ENCODE measurements around the gene DDX23.

DDX23 gene

DNA sequence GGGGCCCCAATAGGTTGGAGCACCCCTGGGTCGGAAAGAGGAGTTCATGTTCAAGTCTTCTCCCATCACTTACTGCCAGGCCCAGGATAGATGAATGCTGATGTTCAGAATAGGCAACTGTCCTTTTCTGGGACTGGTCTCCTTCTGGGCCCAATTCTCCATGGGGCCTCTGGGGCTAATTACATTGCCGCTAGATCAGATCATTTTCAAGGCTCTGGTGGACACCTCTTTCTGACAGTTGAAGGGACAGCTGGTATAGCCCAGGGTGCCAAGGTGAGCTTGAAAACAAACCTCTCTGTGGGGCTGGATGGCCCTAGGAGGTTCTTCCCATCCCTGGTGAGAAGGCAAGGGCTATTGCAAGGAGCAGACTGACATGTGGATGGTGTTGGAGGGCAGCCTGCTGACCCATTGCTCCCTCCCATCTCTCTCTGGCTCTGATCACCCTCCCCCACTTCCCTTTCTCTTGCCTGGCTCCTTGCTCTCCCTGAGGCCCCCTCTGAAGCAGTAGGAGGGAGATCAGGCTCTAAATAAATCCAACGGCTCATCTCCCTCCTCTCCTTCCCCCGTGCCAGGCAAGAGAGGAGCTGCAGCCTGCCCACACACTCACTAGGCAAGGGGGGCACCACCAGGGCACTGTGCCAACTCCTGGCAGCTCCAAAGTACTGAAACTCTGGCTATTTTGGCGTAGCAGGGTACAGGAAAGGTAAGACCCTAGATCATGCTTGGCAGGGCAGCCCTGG lies 31.8 kb downstream of the DDX23 start:
- H3K27ac ChIP-seq (ENCODE audit: low read depth, low read length, poor library complexity, severe bottlenecking) = no peak overlapping the region
- no peaks in the 10 kb centered on the region for H3K27me3 ChIP-seq (ENCODE audit: insufficient read depth, low read length)
- no peak overlapping the region for H3K9ac ChIP-seq (ENCODE audit: low read length)
- peaks cover 8% of the 10 kb centered on the region for H3K4me1 ChIP-seq (ENCODE audit: insufficient read depth, low read length, severe bottlenecking)
- no peak for TF ChIP-seq EZH2 (IDR thresholded peaks at IDR 0.05; ENCODE audit: borderline replicate concordance, low read length)
- TF ChIP-seq, protein P1, sequence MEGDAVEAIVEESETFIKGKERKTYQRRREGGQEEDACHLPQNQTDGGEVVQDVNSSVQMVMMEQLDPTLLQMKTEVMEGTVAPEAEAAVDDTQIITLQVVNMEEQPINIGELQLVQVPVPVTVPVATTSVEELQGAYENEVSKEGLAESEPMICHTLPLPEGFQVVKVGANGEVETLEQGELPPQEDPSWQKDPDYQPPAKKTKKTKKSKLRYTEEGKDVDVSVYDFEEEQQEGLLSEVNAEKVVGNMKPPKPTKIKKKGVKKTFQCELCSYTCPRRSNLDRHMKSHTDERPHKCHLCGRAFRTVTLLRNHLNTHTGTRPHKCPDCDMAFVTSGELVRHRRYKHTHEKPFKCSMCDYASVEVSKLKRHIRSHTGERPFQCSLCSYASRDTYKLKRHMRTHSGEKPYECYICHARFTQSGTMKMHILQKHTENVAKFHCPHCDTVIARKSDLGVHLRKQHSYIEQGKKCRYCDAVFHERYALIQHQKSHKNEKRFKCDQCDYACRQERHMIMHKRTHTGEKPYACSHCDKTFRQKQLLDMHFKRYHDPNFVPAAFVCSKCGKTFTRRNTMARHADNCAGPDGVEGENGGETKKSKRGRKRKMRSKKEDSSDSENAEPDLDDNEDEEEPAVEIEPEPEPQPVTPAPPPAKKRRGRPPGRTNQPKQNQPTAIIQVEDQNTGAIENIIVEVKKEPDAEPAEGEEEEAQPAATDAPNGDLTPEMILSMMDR (IDR thresholded peaks at IDR 0.05; ENCODE audit: low read length) = no peak
- no peak overlapping the region for H3K4me2 ChIP-seq (ENCODE audit: low read length)
- H3K79me2 ChIP-seq (ENCODE audit: insufficient read depth, low read length) = no peaks in the 10 kb centered on the region
- H3F3A ChIP-seq (ENCODE audit: insufficient read depth, low read length) = peaks cover 5% of the 10 kb centered on the region; the same call in 1 of the 2 replicates
- H3K4me3 ChIP-seq (ENCODE audit: low read depth, low read length, poor library complexity, severe bottlenecking) = no peak overlapping the region
- no peaks in the 10 kb centered on the region for H3K9me3 ChIP-seq (ENCODE audit: low read length)
- H3K36me3 ChIP-seq (ENCODE audit: insufficient read depth, low read length) = no peaks in the 10 kb centered on the region
- H3K9me2 ChIP-seq (ENCODE audit: low read depth, low read length) = no peaks in the 10 kb centered on the region
- no peaks in the 10 kb centered on the region for H4K20me1 ChIP-seq (ENCODE audit: insufficient read depth, low read length)
- no peak overlapping the region for H2AFZ ChIP-seq (ENCODE audit: low read length)

DNA sequence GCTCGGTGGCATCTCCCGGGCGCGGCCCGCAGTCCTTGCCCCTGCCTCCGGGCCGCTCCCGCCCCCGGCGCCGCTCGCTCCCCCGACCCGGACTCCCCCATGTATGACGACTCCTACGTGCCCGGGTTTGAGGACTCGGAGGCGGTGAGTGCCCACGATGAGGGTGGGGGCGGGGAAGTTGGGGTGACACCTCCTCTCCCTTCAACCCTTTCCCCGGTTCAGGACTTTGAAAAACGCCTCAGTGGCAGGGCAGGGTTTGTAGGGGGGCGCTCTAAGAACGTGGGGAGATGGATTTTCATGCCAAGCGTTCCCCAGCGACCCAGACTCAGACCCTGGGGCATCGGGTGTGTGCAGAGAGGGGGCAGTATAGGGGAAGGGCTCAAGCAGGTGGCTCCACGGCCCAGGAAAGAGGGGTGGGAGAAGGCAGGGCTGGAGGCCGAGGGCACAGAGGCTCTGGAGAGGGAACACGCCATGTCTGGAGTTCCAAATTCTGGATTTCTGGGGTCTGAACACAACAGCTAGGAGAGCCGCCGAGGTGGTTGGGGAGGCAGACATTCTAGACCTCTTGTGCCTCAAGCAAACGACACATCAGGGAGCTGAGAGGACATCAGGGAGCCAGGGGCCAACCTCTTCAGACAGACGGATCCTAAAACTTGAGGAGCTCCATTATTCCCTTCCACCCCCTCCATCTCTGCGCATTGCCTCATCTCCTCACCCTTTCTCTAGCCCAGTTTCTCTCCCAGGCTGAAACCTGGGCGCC lies 33.0 kb downstream of the DDX23 start:
- no peaks in the 10 kb centered on the region for H3K79me2 ChIP-seq (ENCODE audit: insufficient read depth, low read length)
- H3K9ac ChIP-seq (ENCODE audit: low read length) = peak overlapping the region; percentile 54; the same call in 1 of the 2 replicates
- H3K4me1 ChIP-seq (ENCODE audit: insufficient read depth, low read length, severe bottlenecking) = peaks cover 14% of the 10 kb centered on the region
- no peaks in the 10 kb centered on the region for H4K20me1 ChIP-seq (ENCODE audit: insufficient read depth, low read length)
- TF ChIP-seq, protein P1 (IDR thresholded peaks at IDR 0.05; ENCODE audit: low read length) = peak; percentile 95
- no peak for TF ChIP-seq EZH2 (IDR thresholded peaks at IDR 0.05; ENCODE audit: borderline replicate concordance, low read length)
- H3K4me2 ChIP-seq (ENCODE audit: low read length) = peak overlapping the region; percentile 79
- H3K27me3 ChIP-seq (ENCODE audit: insufficient read depth, low read length) = no peaks in the 10 kb centered on the region
- no peak overlapping the region for H3K27ac ChIP-seq (ENCODE audit: low read depth, low read length, poor library complexity, severe bottlenecking)
- H2AFZ ChIP-seq (ENCODE audit: low read length) = no peak overlapping the region
- no peaks in the 10 kb centered on the region for H3K9me2 ChIP-seq (ENCODE audit: low read depth, low read length)
- peak overlapping the region; percentile 62 for H3K4me3 ChIP-seq (ENCODE audit: low read depth, low read length, poor library complexity, severe bottlenecking)
- H3K36me3 ChIP-seq (ENCODE audit: insufficient read depth, low read length) = no peaks in the 10 kb centered on the region
- no peaks in the 10 kb centered on the region for H3K9me3 ChIP-seq (ENCODE audit: low read length)
- peaks cover 5% of the 10 kb centered on the region; the same call in 1 of the 2 replicates for H3F3A ChIP-seq (ENCODE audit: insufficient read depth, low read length)

GRCh38 chr12:48817873-48818830 lies 33.8 kb downstream of the DDX23 start, which contains the start of gene CACNB3:
CACNB3 (plus strand) TSS chr12:48818496; CDS start chr12:48818930, 434 bp downstream.
- Histone ChIP-seq H2AFZ (ENCODE audit: low read length) (no peak within 1 kb of the TSS), H3K4me2 (ENCODE audit: low read length) (peak within 1 kb of the TSS; percentile 79), H3K9me3 (ENCODE audit: low read length) (no peaks in the 10 kb centered on the region), H3K27me3 (ENCODE audit: insufficient read depth, low read length) (no peaks in the 10 kb centered on the region), H3K4me1 (ENCODE audit: insufficient read depth, low read length, severe bottlenecking) (peaks cover 16% of the 10 kb centered on the region), H3K36me3 (ENCODE audit: insufficient read depth, low read length) (no peaks in the 10 kb centered on the region), H4K20me1 (ENCODE audit: insufficient read depth, low read length) (no peaks in the 10 kb centered on the region), H3K79me2 (ENCODE audit: insufficient read depth, low read length) (no peaks in the 10 kb centered on the region), H3K27ac (ENCODE audit: low read depth, low read length, poor library complexity, severe bottlenecking) (no peak within 1 kb of the TSS), H3K9ac (ENCODE audit: low read length) (peak within 1 kb of the TSS; percentile 54; the same call in 1 of the 2 replicates), H3K4me3 (ENCODE audit: low read depth, low read length, poor library complexity, severe bottlenecking) (peak within 1 kb of the TSS; percentile 62), H3K9me2 (ENCODE audit: low read depth, low read length) (no peaks in the 10 kb centered on the region), H3F3A (ENCODE audit: insufficient read depth, low read length) (peaks cover 5% of the 10 kb centered on the region; the same call in 1 of the 2 replicates)
- TF ChIP-seq, protein P1 (IDR thresholded peaks at IDR 0.05; ENCODE audit: low read length) = no peak
- no peak for TF ChIP-seq EZH2 (IDR thresholded peaks at IDR 0.05; ENCODE audit: borderline replicate concordance, low read length)

All from OCI-LY1 (cell line).